Measurements from ENCODE around the gene HRH1.
"Not testable (repeated sequence)": the region's sequence is repeated elsewhere in the genome, so short reads cannot be mapped to it uniquely, and the experiment has no call there.

The HRH1 gene

GRCh38 chr3:11154036-11154952 is at the start of gene HRH1:
HRH1 (plus strand) TSS chr3:11154493; CDS start chr3:11259038, 104,545 bp downstream.
- DNase-seq, result no peak

DNA sequence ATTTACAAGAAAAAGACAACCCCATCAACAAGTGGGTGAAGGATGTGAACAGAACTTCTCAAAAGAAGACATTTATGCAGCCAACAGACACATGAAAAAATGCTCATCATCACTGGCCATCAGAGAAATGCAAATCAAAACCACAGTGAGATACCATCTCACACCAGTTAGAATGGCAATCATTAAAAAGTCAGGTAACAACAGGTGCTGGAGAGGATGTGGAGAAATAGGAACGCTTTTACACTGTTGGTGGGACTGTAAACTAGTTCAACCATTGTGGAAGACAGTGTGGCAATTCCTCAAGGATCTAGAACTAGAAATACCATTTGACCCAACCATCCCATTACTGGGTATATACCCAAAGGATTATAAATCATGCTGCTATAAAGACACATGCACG is 41.0 kb upstream of the HRH1 start:
- DNase-seq, result not testable (repeated sequence)

DNA sequence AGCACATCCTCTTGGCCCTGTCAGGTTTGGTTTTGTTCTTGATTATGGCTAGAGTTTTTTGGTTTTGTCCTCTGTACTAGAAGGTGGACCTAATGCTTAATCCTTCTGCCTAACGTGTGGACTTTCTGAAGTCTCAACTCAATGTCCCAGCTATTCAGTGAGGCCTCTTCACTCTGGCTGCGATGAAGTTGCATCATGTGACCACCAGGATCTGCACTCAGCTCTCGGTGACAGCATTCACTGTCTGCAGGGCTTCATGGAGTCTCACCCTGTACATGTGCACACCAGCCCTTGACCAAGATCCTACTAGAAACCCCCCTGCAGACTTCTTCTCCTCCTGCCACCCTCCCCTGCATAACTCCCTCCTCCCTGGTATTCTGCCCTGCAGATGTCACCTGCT is 38.7 kb upstream of the HRH1 start:
- DNase-seq, result no peak

- DNase-seq, result no peak
Measured at GRCh38 chr3:11116336-11117059, 37.8 kb upstream of the HRH1 start.

- no peak for DNase-seq
Measured at GRCh38 chr3:11117591-11117990, 36.7 kb upstream of the HRH1 start.

DNA sequence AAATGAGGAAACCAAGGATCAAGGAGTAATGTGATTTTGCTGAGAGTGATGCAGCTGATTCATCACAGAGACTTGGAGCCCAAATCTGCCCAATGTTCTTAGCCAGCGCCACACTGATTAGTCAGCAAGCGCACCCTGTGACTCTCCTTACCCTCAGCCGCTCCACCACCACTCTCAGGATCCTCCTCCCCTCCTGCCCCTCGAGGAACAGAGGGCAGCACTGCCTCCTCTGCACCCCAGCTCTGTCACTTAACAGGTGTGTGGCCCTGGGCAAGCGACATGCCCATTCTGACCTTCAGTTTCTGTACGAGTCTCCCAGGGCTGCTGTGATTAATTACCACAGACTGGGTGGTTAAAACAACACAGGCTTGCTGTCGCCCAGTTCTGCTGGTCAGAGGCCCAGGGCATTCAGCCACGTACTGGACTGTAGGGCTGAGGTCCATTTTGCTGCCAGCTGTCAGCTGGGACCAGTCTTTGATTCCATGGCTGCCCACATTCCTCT is 36.1 kb upstream of the HRH1 start:
- no peak for DNase-seq

GRCh38 chr3:11120091-11120805 is 34.0 kb upstream of the HRH1 start:
- no peak for DNase-seq

- no peak for DNase-seq
Measured at GRCh38 chr3:11126653-11127052, 27.6 kb upstream of the HRH1 start.

GRCh38 chr3:11128682-11129632 is 25.3 kb upstream of the HRH1 start:
- DNase-seq, result no peak

GRCh38 chr3:11130385-11130784 is 23.9 kb upstream of the HRH1 start:
- DNase-seq, result no peak

DNA sequence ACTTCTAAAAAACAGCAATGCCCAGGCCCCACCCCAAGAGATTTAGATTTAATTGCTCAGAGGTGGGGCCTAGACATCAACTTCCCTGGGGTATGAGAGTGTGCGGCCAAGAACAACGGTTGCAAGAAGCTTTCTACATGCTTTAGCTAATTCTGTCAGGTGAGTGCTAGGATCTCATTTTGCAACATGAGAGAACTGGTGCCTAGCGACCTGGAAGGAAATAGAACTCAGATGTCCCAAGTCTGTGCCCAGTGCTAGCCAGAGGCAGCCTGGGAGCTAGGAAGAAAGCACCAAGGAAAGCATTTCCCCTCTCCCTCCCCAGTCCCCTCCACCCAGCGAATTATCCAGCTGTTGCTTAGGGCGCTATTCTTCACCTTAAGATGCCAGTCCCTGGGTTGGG is 22.9 kb upstream of the HRH1 start:
- no peak for DNase-seq

GRCh38 chr3:11131886-11132285 is 22.4 kb upstream of the HRH1 start:
- DNase-seq, result not testable (repeated sequence)

GRCh38 chr3:11132861-11133260 is 21.4 kb upstream of the HRH1 start:
- no peak for DNase-seq

GRCh38 chr3:11134794-11135193 is 19.5 kb upstream of the HRH1 start:
- DNase-seq, result no peak

DNA sequence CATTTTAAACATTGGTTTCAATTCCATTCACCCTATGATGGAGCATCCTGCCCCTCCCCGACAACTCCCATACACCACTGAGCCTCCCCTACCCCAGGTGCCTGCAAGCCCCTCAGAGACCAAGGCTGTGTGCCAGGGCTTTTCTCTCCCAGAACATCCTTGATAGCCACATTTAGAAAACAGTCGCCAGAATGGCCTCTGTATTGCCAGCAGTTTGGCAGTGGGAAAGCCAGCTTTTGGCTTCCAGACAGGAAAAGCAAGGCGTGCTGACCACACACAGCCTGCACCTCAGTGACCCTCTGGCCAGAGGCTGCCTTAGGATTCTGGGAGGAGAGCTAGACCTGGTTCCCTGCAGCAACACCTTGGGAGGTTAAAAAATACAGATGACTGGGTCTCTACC is 18.2 kb upstream of the HRH1 start:
- no peak for DNase-seq

GRCh38 chr3:11136830-11137626 is 17.3 kb upstream of the HRH1 start:
- peak; percentile 47 for DNase-seq

- no peak for DNase-seq
Measured at GRCh38 chr3:11137627-11137959, 16.7 kb upstream of the HRH1 start.

DNA sequence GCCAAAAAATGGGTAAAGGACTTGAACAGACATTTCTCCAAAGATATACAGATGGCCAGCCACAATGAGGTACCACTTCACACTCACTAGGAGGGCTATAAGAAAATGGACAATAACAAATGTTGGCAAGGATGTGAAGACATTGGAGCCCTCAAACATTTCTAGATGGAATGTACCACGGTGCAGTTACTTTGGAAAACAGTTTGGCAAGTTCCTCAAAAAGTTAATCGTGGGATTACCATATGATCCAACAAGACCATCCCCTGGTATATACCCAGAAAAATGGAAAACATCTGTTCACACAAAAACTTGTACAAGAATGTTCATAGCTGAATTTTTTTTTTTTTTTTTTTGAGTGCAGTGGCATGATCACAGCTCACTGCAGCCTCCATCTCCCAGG is 15.9 kb upstream of the HRH1 start:
- DNase-seq, result no peak

DNA sequence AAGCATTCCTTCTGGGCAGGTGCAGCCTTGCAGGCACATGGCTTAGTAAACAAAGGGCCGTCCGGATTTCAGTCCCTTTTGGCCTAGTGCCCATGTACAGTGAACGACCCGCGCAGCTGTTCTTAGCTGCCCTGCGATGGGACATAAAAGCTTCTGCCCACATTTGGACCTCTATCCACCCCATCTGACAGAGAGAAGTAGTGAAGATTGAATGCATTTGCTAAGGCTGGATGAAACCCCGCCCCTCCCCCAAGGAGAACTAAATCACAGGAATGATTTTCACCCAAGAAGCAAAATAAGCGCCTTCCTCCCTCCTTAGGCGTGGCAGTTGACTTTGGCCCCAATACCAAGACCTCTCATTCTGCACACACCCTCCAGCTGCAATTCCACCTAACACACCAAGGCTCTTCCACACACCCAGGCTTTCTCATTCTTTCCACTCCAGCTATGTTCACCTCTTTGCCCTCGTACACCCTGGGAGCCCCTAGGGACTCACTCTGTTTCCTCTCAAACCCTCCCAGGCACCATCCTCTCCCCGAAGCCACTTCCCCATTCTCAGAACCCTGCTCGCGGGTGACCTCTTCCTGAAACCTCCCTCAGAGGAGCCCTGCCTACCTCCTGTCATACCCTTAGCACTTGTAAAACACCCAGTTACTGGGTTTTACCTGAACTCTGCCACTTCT is 14.1 kb upstream of the HRH1 start:
- peak; percentile 2 for DNase-seq

- no peak for DNase-seq
Measured at GRCh38 chr3:11140713-11141104, 13.6 kb upstream of the HRH1 start.

DNA sequence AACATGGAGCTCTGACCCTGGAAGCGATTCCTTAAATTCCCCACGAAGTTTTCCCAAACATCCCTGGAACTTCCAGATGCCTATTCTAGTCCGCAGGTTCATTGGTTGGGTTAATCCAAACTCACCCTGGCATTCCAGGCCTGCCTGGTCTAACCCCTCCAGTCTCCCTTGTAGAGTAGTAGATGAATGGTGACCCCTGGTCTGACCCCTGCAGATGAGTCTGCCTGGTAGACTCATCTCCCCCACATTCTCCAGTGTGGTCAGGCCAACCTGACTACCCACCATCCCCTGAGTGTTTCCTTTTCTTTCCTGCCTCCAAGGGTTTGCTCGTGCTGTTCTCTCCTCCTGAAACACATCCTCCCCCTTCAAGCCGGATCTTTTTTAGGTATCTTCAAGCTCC is 10.8 kb upstream of the HRH1 start:
- no peak for DNase-seq

All from DMS153 (cell line).